SU-DHL-6 (cell line): Measurements from ENCODE around the gene FES.

Experiments
- H2AFZ ChIP-seq: fragments of 200-600 bp; sonication (generic); 2 replicates; pipeline ENCODE4 v1.6.1; 2014; ENCODE audit warnings: low read depth, mild to moderate bottlenecking, moderate library complexity, mixed read lengths, antibody characterized with exemption, low read length; ENCODE audit not compliant: severe bottlenecking
- H3F3A ChIP-seq: fragments of 200-600 bp; shearing (Covaris generic); 2 replicates; pipeline ENCODE4 v1.6.0; 2016; ENCODE audit warnings: antibody characterized with exemption, mild to moderate bottlenecking; ENCODE audit not compliant: insufficient read depth
- H3K27ac ChIP-seq: fragments of 200-600 bp; sonication (generic); 2 replicates; pipeline ENCODE4 v1.5.1; 2016; ENCODE audit warnings: low read depth, mild to moderate bottlenecking, low read length, moderate library complexity, mixed read lengths
- H3K27me3 ChIP-seq: fragments of 200-600 bp; sonication (generic), shearing (Covaris generic); 2 replicates; pipeline ENCODE4 v1.6.0; 2014; ENCODE audit warnings: mild to moderate bottlenecking, low read length
- H3K36me3 ChIP-seq: fragments of 200-600 bp; sonication (generic); 2 replicates; pipeline ENCODE4 v1.6.1; 2014; ENCODE audit warnings: mild to moderate bottlenecking, low read length, mixed read lengths
- H3K4me2 ChIP-seq: fragments of 300-600, 200-600 bp; shearing (Covaris generic), sonication (generic); 2 replicates; pipeline ENCODE4 v1.6.0; 2014; ENCODE audit warnings: low read length, low read depth, mild to moderate bottlenecking; ENCODE audit not compliant: poor library complexity, severe bottlenecking
- H3K4me3 ChIP-seq: fragments of 200-600 bp; sonication (generic); 2 replicates; pipeline ENCODE4 v1.5.1; 2014; ENCODE audit warnings: antibody characterized with exemption, low read length, mild to moderate bottlenecking, mixed read lengths; ENCODE audit not compliant: insufficient read depth, poor library complexity, severe bottlenecking
- H3K79me2 ChIP-seq: fragments of 200-600 bp; sonication (generic); 2 replicates; pipeline ENCODE4 v1.6.1; 2014; ENCODE audit warnings: mild to moderate bottlenecking, low read length, moderate library complexity; ENCODE audit not compliant: insufficient read depth
- H3K9ac ChIP-seq: fragments of 200-600 bp; sonication (generic); 2 replicates; pipeline ENCODE4 v1.7.0; 2014; ENCODE audit warnings: mild to moderate bottlenecking, low read length
- H3K9me2 ChIP-seq: fragments of 200-600 bp; sonication (generic); replicated peaks from 2 replicates; pipeline ENCODE4 v1.6.1; 2014; ENCODE audit warnings: low read length; ENCODE audit not compliant: insufficient read depth
- H3K9me3 ChIP-seq: fragments of 200-600 bp; sonication (generic); 2 replicates; pipeline ENCODE4 v1.6.1; 2014; ENCODE audit warnings: low read length, mixed read lengths; ENCODE audit not compliant: insufficient read depth
- H4K20me1 ChIP-seq: fragments of 200-600 bp; sonication (generic); 2 replicates; pipeline ENCODE4 v1.6.1; 2014; ENCODE audit warnings: low read depth, mild to moderate bottlenecking, antibody characterized with exemption, low read length, moderate library complexity, mixed read lengths
- EZH2phosphoT487 ChIP-seq: fragments of 200-600 bp; sonication (generic), shearing (Covaris generic); conservative IDR thresholded peaks from 2 replicates; pipeline ENCODE4 v1.6.1; 2018; ENCODE audit warnings: mild to moderate bottlenecking, antibody characterized with exemption, low read length, moderate library complexity, mixed read lengths
- TF ChIP-seq, protein P1 (sequence below): fragments of 200-600 bp; sonication (generic); IDR thresholded peaks from one replicate; pipeline ENCODE4 v1.5.1; 2017; ENCODE audit warnings: antibody characterized with exemption, mild to moderate bottlenecking, low read length, moderate library complexity; ENCODE audit not compliant: insufficient read depth, poor library complexity, severe bottlenecking

The FES gene

DNA sequence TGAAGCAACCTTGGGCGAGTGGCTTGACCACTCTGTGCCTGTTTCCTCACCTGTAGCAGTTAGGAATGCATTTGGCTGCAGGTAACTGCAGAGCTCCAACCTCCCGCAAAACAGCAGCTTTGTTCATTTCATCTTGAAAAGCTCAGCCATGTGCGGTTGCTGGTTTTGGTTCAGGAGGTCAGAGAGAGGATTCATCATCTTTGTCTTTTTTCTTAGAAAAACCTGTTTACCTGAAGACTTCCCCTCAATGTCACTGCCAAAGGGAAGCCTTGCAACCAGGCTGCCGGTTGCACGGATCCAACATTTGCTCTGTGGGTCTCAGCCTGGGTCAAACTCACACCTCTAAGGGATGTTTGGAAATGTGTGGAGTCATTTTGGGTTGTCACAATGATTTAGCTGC, 32.4 kb upstream of the FES start:
- no peaks in the 10 kb centered on the region for H3K9me3 ChIP-seq
- no peak overlapping the region for H3K4me2 ChIP-seq
- no peak overlapping the region for H3K9ac ChIP-seq
- H3K36me3 ChIP-seq = no peaks in the 10 kb centered on the region
- H3K4me3 ChIP-seq = no peak overlapping the region
- H4K20me1 ChIP-seq = no peaks in the 10 kb centered on the region
- H3K79me2 ChIP-seq = no peaks in the 10 kb centered on the region
- no peaks in the 10 kb centered on the region for H3K27me3 ChIP-seq
- no peak overlapping the region for H2AFZ ChIP-seq
- TF ChIP-seq, protein P1, sequence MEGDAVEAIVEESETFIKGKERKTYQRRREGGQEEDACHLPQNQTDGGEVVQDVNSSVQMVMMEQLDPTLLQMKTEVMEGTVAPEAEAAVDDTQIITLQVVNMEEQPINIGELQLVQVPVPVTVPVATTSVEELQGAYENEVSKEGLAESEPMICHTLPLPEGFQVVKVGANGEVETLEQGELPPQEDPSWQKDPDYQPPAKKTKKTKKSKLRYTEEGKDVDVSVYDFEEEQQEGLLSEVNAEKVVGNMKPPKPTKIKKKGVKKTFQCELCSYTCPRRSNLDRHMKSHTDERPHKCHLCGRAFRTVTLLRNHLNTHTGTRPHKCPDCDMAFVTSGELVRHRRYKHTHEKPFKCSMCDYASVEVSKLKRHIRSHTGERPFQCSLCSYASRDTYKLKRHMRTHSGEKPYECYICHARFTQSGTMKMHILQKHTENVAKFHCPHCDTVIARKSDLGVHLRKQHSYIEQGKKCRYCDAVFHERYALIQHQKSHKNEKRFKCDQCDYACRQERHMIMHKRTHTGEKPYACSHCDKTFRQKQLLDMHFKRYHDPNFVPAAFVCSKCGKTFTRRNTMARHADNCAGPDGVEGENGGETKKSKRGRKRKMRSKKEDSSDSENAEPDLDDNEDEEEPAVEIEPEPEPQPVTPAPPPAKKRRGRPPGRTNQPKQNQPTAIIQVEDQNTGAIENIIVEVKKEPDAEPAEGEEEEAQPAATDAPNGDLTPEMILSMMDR = no peak
- TF ChIP-seq EZH2phosphoT487 = no peak
- H3K27ac ChIP-seq = no peak overlapping the region
- no peaks in the 10 kb centered on the region for H3K9me2 ChIP-seq
- no peaks in the 10 kb centered on the region for H3F3A ChIP-seq

DNA sequence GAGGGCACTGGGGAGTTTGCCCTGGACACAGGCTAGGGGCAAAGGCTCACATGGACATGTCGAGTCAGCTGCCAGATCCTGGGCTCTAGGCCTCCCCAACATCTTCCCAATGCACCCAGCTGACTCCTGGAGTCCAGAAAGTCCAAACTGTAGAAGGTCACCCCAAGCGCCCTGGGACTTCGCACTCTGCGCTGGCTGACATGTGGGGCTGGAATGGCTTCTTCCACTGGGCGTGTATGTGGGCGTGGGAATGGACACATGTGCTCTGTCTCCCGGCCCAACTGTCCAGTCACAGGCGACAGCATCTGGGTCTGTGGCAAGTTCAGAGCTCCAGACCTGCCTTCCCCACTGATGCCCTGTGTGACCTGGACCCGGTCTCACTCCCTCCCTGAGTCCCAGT, 29.2 kb upstream of the FES start:
- H3K27ac ChIP-seq = no peak overlapping the region
- no peaks in the 10 kb centered on the region for H3K9me3 ChIP-seq
- H2AFZ ChIP-seq = no peak overlapping the region
- H3K36me3 ChIP-seq = no peaks in the 10 kb centered on the region
- no peak overlapping the region for H3K4me2 ChIP-seq
- TF ChIP-seq EZH2phosphoT487 = no peak
- TF ChIP-seq, protein P1 = no peak
- no peak overlapping the region for H3K9ac ChIP-seq
- H3K79me2 ChIP-seq = no peaks in the 10 kb centered on the region
- no peaks in the 10 kb centered on the region for H3K9me2 ChIP-seq
- H3K27me3 ChIP-seq = no peaks in the 10 kb centered on the region
- H3K4me3 ChIP-seq = no peak overlapping the region
- no peaks in the 10 kb centered on the region for H4K20me1 ChIP-seq
- no peaks in the 10 kb centered on the region for H3F3A ChIP-seq

DNA sequence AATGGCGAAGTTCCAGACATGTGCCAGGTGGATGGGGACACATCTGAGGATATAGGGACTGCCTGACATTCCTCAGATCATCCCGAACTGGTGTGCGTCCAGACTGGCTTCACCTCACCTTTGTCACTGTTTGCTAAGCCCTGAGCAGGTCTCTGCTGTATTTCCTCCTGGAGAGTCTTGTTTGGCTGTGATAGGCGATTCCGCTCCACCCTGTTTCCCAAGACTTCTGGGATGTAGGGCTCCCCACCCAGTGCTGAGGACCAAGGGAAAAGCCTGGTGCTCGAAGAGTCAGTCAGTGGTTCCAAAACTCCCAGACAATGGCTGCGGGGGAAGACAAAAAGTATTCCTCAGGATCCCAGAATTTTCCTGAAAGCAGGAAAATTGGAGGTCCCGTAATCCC, 27.0 kb upstream of the FES start:
- no peaks in the 10 kb centered on the region for H4K20me1 ChIP-seq
- H3K9me3 ChIP-seq = no peaks in the 10 kb centered on the region
- no peaks in the 10 kb centered on the region for H3F3A ChIP-seq
- H3K27ac ChIP-seq = no peak overlapping the region
- H3K9ac ChIP-seq = no peak overlapping the region
- no peaks in the 10 kb centered on the region for H3K79me2 ChIP-seq
- H3K27me3 ChIP-seq = no peaks in the 10 kb centered on the region
- TF ChIP-seq, protein P1 = no peak
- TF ChIP-seq EZH2phosphoT487 = no peak
- H3K4me2 ChIP-seq = no peak overlapping the region
- H3K4me3 ChIP-seq = no peak overlapping the region
- no peaks in the 10 kb centered on the region for H3K9me2 ChIP-seq
- H3K36me3 ChIP-seq = no peaks in the 10 kb centered on the region
- H2AFZ ChIP-seq = no peak overlapping the region
